HepG2 (cell line): Measurements from ENCODE around the gene C14orf93. TPM values are rescaled to one million over a fixed set of nuclear protein-coding genes. Genes with fewer than 3 reads are reported as not detected.

ENCODE experiments used
- ARNT2 ChIP-seq: sonication (generic); formaldehyde crosslinking; IDR thresholded peaks from 2 replicates; pipeline ENCODE4 v1.8.0; 2022; ENCODE audit warnings: mild to moderate bottlenecking, low read depth, missing genetic modification reagents, moderate library complexity
- FOXA1 ChIP-seq, 2 experiments: fragments of 450-650 bp in 1 of 2; sonication (generic) in 1 of 2; formaldehyde crosslinking in 1 of 2; IDR thresholded peaks; 2 replicates each; pipeline versions ENCODE4 v1.4.0 to v1.6.1; 2016 to 2020; ENCODE audit warnings: missing genetic modification reagents in 1 of 2
- HIVEP1 ChIP-seq: sonication (generic); formaldehyde crosslinking; IDR thresholded peaks from 2 replicates; pipeline ENCODE4 v1.4.0; 2020; ENCODE audit warnings: mild to moderate bottlenecking, missing genetic modification reagents
- HNF4A ChIP-seq: sonication (generic); formaldehyde crosslinking; IDR thresholded peaks from 2 replicates; pipeline ENCODE4 v1.4.0; 2020; ENCODE audit warnings: missing genetic modification reagents
- KDM3A ChIP-seq: IDR thresholded peaks from 2 replicates; pipeline ENCODE4 v1.6.1; 2018; ENCODE audit warnings: low read depth, missing compliant biosample characterization
- MAFK ChIP-seq, 2 experiments: IDR thresholded peaks in 1 of 2; conservative IDR thresholded peaks in 1 of 2; 2 replicates each; pipeline ENCODE4 v1.6.1; 2011; ENCODE audit warnings: improper control_type of control experiment in 2 of 2, low read length in 2 of 2
- MIER3 ChIP-seq: IDR thresholded peaks from 2 replicates; pipeline ENCODE4 v1.6.1; 2016; ENCODE audit warnings: missing compliant biosample characterization, borderline replicate concordance
- MTA1 ChIP-seq: sonication (generic); formaldehyde crosslinking; IDR thresholded peaks from 2 replicates; pipeline ENCODE4 v1.4.0; 2020; ENCODE audit warnings: missing genetic modification reagents, mild to moderate bottlenecking, borderline replicate concordance
- NFYB ChIP-seq: sonication (generic); formaldehyde crosslinking; IDR thresholded peaks from 2 replicates; pipeline ENCODE4 v1.4.0; 2020; ENCODE audit warnings: missing genetic modification reagents
- RBM39 ChIP-seq: fragments of 200-400 bp; formaldehyde crosslinking; IDR thresholded peaks from one replicate; pipeline ENCODE4 v1.6.1; 2018; ENCODE audit warnings: antibody characterized with exemption, mild to moderate bottlenecking, low read depth, low read length; ENCODE audit not compliant: poor library complexity, severe bottlenecking
- RFX1 ChIP-seq: fragments of 450-650 bp; IDR thresholded peaks from 2 replicates; pipeline ENCODE4 v1.6.1; 2017
- SSRP1 ChIP-seq: IDR thresholded peaks from 2 replicates; pipeline ENCODE4 v1.6.1; 2016; ENCODE audit warnings: control low read depth
- U2AF2 ChIP-seq: fragments of 200-400 bp; formaldehyde crosslinking; IDR thresholded peaks from 2 replicates; pipeline ENCODE4 v1.6.1; 2017; ENCODE audit warnings: low read depth, mild to moderate bottlenecking, low read length
- ZNF280B ChIP-seq: sonication (generic); formaldehyde crosslinking; IDR thresholded peaks from 2 replicates; pipeline ENCODE4 v1.5.0; 2020; ENCODE audit warnings: missing genetic modification reagents, mild to moderate bottlenecking, borderline replicate concordance
- ZNF441 ChIP-seq: sonication (generic); formaldehyde crosslinking; IDR thresholded peaks from 2 replicates; pipeline ENCODE4 v1.7.0; 2021; ENCODE audit warnings: missing genetic modification reagents, borderline replicate concordance
- ZNF451 ChIP-seq: sonication (generic); formaldehyde crosslinking; IDR thresholded peaks from 2 replicates; pipeline ENCODE4 v1.5.0; 2020; ENCODE audit warnings: mild to moderate bottlenecking, missing genetic modification reagents
- ZNF597 ChIP-seq: sonication (generic); formaldehyde crosslinking; IDR thresholded peaks from 2 replicates; pipeline ENCODE4 v1.5.0; 2020; ENCODE audit warnings: missing genetic modification reagents
- ZNF614 ChIP-seq: IDR thresholded peaks from 2 replicates; pipeline ENCODE4 v1.6.1; 2018; ENCODE audit warnings: missing biosample characterization, missing genetic modification reagents, inconsistent platforms, borderline replicate concordance
- polyA plus RNA-seq, 8 experiments: library from polyadenylated mRNA; depleted of rRNA in 3 of 8; stranded (reverse) in 7 of 8; unstranded in 1 of 8; fragments of >200 nt; fragmentation: Illumina TruSeq in 4 of 8; extraction: Trizol in 4 of 8; gene quantifications; 2 replicates each; pipeline versions ENCODE4 v1.2.1 to v1.2.3, GENCODE V29; 2011 to 2016; ENCODE audit warnings: low read depth in 4 of 8, missing spikeins in 1 of 8, mixed read lengths in 1 of 8; ENCODE audit not compliant: insufficient read depth in 1 of 8
- total RNA-seq, 5 experiments: library from RNA; depleted of rRNA; stranded (reverse); fragments of >200 nt; fragmentation: Illumina TruSeq; extraction: Trizol; gene quantifications; 2 replicates each; pipeline ENCODE4 v1.2.3, GENCODE V29; 2016; ENCODE audit warnings: low read depth in 1 of 5
- TF ChIP-seq, protein P1 (sequence below), 2 experiments: sonication (generic) in 1 of 2; formaldehyde crosslinking in 1 of 2; IDR thresholded peaks; 2 replicates each; pipeline versions ENCODE4 v1.6.1 to v1.9.0; 2014 to 2022; ENCODE audit warnings: antibody characterized with exemption in 1 of 2, borderline replicate concordance in 1 of 2, inconsistent platforms in 1 of 2, low read depth in 1 of 2, missing genetic modification reagents in 1 of 2

Gene C14orf93
- total and polyA plus RNA-seq, 2 of the 13 experiments (the other 11 are each of a cell fraction or from before 2014, with no cell fraction given), result 11.4 to 22.5 TPM

- TF ChIP-seq HNF4A (CRISPR knock-in tag) (no peak), FOXA1 (IDR thresholded peaks at IDR 0.05) (0 out of 2 replicates have a peak, but pooled peaks have one; percentile 15), FOXA1 (CRISPR knock-in tag; IDR thresholded peaks at IDR 0.05) (no peak), RFX1 (no peak), ZNF597 (CRISPR knock-in tag) (no peak), ZNF451 (CRISPR knock-in tag) (no peak), MIER3 (no peak), NFYB (CRISPR knock-in tag) (no peak), HIVEP1 (0 out of 2 replicates have a peak, but pooled peaks have one; percentile 11), MAFK (conservative IDR thresholded peaks at IDR 0.05 in 1 of 2, IDR thresholded peaks at IDR 0.05 in 1 of 2; ENCODE audit: low read length in 2 of 2) (peak in 1 of 2 experiments; percentile 47; a peak in 3 of 4 replicates), ZNF614 (CRISPR knock-in tag) (no peak), ARNT2 (no peak), KDM3A (CRISPR knock-in tag) (no peak), ZNF280B (CRISPR knock-in tag) (peak; percentile 66; the same call in 1 of the 2 replicates), MTA1 (CRISPR knock-in tag) (no peak), RBM39 (peak; percentile 53), ZNF441 (CRISPR knock-in tag) (0 out of 2 replicates have a peak, but pooled peaks have one; percentile 20), U2AF2 (no peak), SSRP1 (CRISPR knock-in tag) (no peak)
- TF ChIP-seq, protein P1, sequence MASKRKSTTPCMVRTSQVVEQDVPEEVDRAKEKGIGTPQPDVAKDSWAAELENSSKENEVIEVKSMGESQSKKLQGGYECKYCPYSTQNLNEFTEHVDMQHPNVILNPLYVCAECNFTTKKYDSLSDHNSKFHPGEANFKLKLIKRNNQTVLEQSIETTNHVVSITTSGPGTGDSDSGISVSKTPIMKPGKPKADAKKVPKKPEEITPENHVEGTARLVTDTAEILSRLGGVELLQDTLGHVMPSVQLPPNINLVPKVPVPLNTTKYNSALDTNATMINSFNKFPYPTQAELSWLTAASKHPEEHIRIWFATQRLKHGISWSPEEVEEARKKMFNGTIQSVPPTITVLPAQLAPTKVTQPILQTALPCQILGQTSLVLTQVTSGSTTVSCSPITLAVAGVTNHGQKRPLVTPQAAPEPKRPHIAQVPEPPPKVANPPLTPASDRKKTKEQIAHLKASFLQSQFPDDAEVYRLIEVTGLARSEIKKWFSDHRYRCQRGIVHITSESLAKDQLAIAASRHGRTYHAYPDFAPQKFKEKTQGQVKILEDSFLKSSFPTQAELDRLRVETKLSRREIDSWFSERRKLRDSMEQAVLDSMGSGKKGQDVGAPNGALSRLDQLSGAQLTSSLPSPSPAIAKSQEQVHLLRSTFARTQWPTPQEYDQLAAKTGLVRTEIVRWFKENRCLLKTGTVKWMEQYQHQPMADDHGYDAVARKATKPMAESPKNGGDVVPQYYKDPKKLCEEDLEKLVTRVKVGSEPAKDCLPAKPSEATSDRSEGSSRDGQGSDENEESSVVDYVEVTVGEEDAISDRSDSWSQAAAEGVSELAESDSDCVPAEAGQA (IDR thresholded peaks at IDR 0.05; ENCODE audit: low read depth), result no peak
- TF ChIP-seq, protein P1 (CRISPR knock-in tag; IDR thresholded peaks at IDR 0.05; ENCODE audit: borderline replicate concordance), result no peak
Observed at GRCh38 chr14:23058654-23059504, 48.9 kb upstream of the C14orf93 start (continued).
